ENCODE data around the gene CORO7.

The CORO7 gene

GRCh38 chr16:4309833-4310266 is 106.5 kb downstream of the CORO7 start:
- no peak for TF ChIP-seq GATA3 (IDR thresholded peaks at IDR 0.05; ENCODE audit: low read depth, low read length)
- TF ChIP-seq GATA2 (IDR thresholded peaks at IDR 0.05; ENCODE audit: low read depth, low read length), result no peak

GRCh38 chr16:4309102-4309832 is 107.1 kb downstream of the CORO7 start:
- no peak for TF ChIP-seq GATA3 (IDR thresholded peaks at IDR 0.05; ENCODE audit: low read depth, low read length)
- TF ChIP-seq GATA2 (IDR thresholded peaks at IDR 0.05; ENCODE audit: low read depth, low read length), result no peak

GRCh38 chr16:4307215-4308037 is 109.0 kb downstream of the CORO7 start:
- TF ChIP-seq GATA3 (IDR thresholded peaks at IDR 0.05; ENCODE audit: low read depth, low read length) (no peak), GATA2 (IDR thresholded peaks at IDR 0.05; ENCODE audit: low read depth, low read length) (no peak)

- TF ChIP-seq GATA3 (IDR thresholded peaks at IDR 0.05; ENCODE audit: low read depth, low read length) (no peak), GATA2 (IDR thresholded peaks at IDR 0.05; ENCODE audit: low read depth, low read length) (no peak)
Measured at GRCh38 chr16:4306470-4307214, 109.8 kb downstream of the CORO7 start.

Data from SH-SY5Y (cell line).